Measurements from ENCODE around the gene PPP1R16B.
"Not testable (repeated sequence)": the region's sequence is repeated elsewhere in the genome, so short reads cannot be mapped to it uniquely, and the experiment has no call there.

The PPP1R16B gene

GRCh38 chr20:38791291-38791690 is 14.2 kb upstream of the PPP1R16B start:
- Histone ChIP-seq H2AFZ (ENCODE audit: low read length) (no peak overlapping the region), H3K36me3 (ENCODE audit: insufficient read depth, low read length) (no peaks in the 10 kb centered on the region), H3K4me1 (ENCODE audit: insufficient read depth, low read length, severe bottlenecking) (no peaks in the 10 kb centered on the region), H3K9ac (ENCODE audit: low read length) (no peak overlapping the region), H3K4me2 (ENCODE audit: low read length) (no peak overlapping the region), H3K27me3 (ENCODE audit: insufficient read depth, low read length) (no peaks in the 10 kb centered on the region), H3K79me2 (ENCODE audit: insufficient read depth, low read length) (no peaks in the 10 kb centered on the region), H3F3A (ENCODE audit: insufficient read depth, low read length) (no peaks in the 10 kb centered on the region), H3K9me3 (ENCODE audit: low read length) (no peaks in the 10 kb centered on the region), H4K20me1 (ENCODE audit: insufficient read depth, low read length) (no peaks in the 10 kb centered on the region), H3K4me3 (ENCODE audit: low read depth, low read length, poor library complexity, severe bottlenecking) (no peak overlapping the region), H3K9me2 (ENCODE audit: low read depth, low read length) (no peaks in the 10 kb centered on the region), H3K27ac (ENCODE audit: low read depth, low read length, poor library complexity, severe bottlenecking) (no peak overlapping the region)
- no peak for TF ChIP-seq EZH2 (IDR thresholded peaks at IDR 0.05; ENCODE audit: borderline replicate concordance, low read length)
- TF ChIP-seq CTCF (IDR thresholded peaks at IDR 0.05; ENCODE audit: low read length), result no peak

GRCh38 chr20:38791940-38792339 is 13.6 kb upstream of the PPP1R16B start:
- Histone ChIP-seq H3K27ac (ENCODE audit: low read depth, low read length, poor library complexity, severe bottlenecking) (no peak overlapping the region), H3F3A (ENCODE audit: insufficient read depth, low read length) (no peaks in the 10 kb centered on the region), H3K4me1 (ENCODE audit: insufficient read depth, low read length, severe bottlenecking) (no peaks in the 10 kb centered on the region), H3K27me3 (ENCODE audit: insufficient read depth, low read length) (no peaks in the 10 kb centered on the region), H3K9me3 (ENCODE audit: low read length) (no peaks in the 10 kb centered on the region), H3K4me2 (ENCODE audit: low read length) (no peak overlapping the region), H3K4me3 (ENCODE audit: low read depth, low read length, poor library complexity, severe bottlenecking) (no peak overlapping the region), H3K9ac (ENCODE audit: low read length) (no peak overlapping the region), H4K20me1 (ENCODE audit: insufficient read depth, low read length) (no peaks in the 10 kb centered on the region), H2AFZ (ENCODE audit: low read length) (no peak overlapping the region), H3K79me2 (ENCODE audit: insufficient read depth, low read length) (no peaks in the 10 kb centered on the region), H3K36me3 (ENCODE audit: insufficient read depth, low read length) (no peaks in the 10 kb centered on the region), H3K9me2 (ENCODE audit: low read depth, low read length) (no peaks in the 10 kb centered on the region)
- TF ChIP-seq CTCF (IDR thresholded peaks at IDR 0.05; ENCODE audit: low read length) (no peak), EZH2 (IDR thresholded peaks at IDR 0.05; ENCODE audit: borderline replicate concordance, low read length) (no peak)

GRCh38 chr20:38794057-38794456 is 11.4 kb upstream of the PPP1R16B start:
- H3K4me3 ChIP-seq (ENCODE audit: low read depth, low read length, poor library complexity, severe bottlenecking); H3K9ac ChIP-seq (ENCODE audit: low read length); H3K9me3 ChIP-seq (ENCODE audit: low read length); H3K36me3 ChIP-seq (ENCODE audit: insufficient read depth, low read length); H4K20me1 ChIP-seq (ENCODE audit: insufficient read depth, low read length); H3K27ac ChIP-seq (ENCODE audit: low read depth, low read length, poor library complexity, severe bottlenecking); H2AFZ ChIP-seq (ENCODE audit: low read length); H3K4me1 ChIP-seq (ENCODE audit: insufficient read depth, low read length, severe bottlenecking); H3K9me2 ChIP-seq (ENCODE audit: low read depth, low read length); H3K79me2 ChIP-seq (ENCODE audit: insufficient read depth, low read length); H3F3A ChIP-seq (ENCODE audit: insufficient read depth, low read length); H3K27me3 ChIP-seq (ENCODE audit: insufficient read depth, low read length); H3K4me2 ChIP-seq (ENCODE audit: low read length): not testable (repeated sequence)

GRCh38 chr20:38798266-38798665 is 7.2 kb upstream of the PPP1R16B start:
- Histone ChIP-seq H3F3A (ENCODE audit: insufficient read depth, low read length) (no peaks in the 10 kb centered on the region), H3K36me3 (ENCODE audit: insufficient read depth, low read length) (no peaks in the 10 kb centered on the region; the same call in 1 of the 2 replicates), H3K9me2 (ENCODE audit: low read depth, low read length) (no peaks in the 10 kb centered on the region), H3K4me3 (ENCODE audit: low read depth, low read length, poor library complexity, severe bottlenecking) (no peak overlapping the region), H4K20me1 (ENCODE audit: insufficient read depth, low read length) (no peaks in the 10 kb centered on the region), H3K79me2 (ENCODE audit: insufficient read depth, low read length) (no peaks in the 10 kb centered on the region), H3K27me3 (ENCODE audit: insufficient read depth, low read length) (no peaks in the 10 kb centered on the region), H3K27ac (ENCODE audit: low read depth, low read length, poor library complexity, severe bottlenecking) (no peak overlapping the region), H2AFZ (ENCODE audit: low read length) (no peak overlapping the region), H3K9ac (ENCODE audit: low read length) (no peak overlapping the region), H3K4me1 (ENCODE audit: insufficient read depth, low read length, severe bottlenecking) (no peaks in the 10 kb centered on the region), H3K9me3 (ENCODE audit: low read length) (0 out of 2 replicates have a peak, but pooled peaks cover 2% of the 10 kb centered on the region), H3K4me2 (ENCODE audit: low read length) (no peak overlapping the region)
- TF ChIP-seq CTCF (IDR thresholded peaks at IDR 0.05; ENCODE audit: low read length) (no peak), EZH2 (IDR thresholded peaks at IDR 0.05; ENCODE audit: borderline replicate concordance, low read length) (no peak)

All from OCI-LY1 (cell line).